Cardiac ventricle fibroblast (primary cell): ENCODE measurements around the gene CEMP1. TPM values are rescaled to one million over a fixed set of nuclear protein-coding genes. Genes with fewer than 3 reads are reported as not detected.

Experiments used
- total RNA-seq: library from RNA; depleted of rRNA; stranded (reverse); fragments of >200 nt; gene quantifications from 2 replicates; pipeline ENCODE4 v1.2.3, GENCODE V29; 2015

The CEMP1 gene
- not detected in 2 replicates for total RNA-seq

GRCh38 chr16:2531371-2531695, at the start of gene CEMP1:
CEMP1 (minus strand) TSS chr16:2531408; CDS start chr16:2531073, 335 bp downstream.

GRCh38 chr16:2537451-2538379, 6.5 kb upstream of the CEMP1 start, which contains the start of gene PDPK1:
PDPK1 (plus strand) TSS chr16:2538021; CDS start chr16:2538113, 92 bp downstream.

GRCh38 chr16:2520097-2520783, 11.0 kb downstream of the CEMP1 start, which contains the start of gene AMDHD2:
AMDHD2 (plus strand) TSS chr16:2520371; CDS start chr16:2520459, 88 bp downstream.

GRCh38 chr16:2513405-2514332, 17.5 kb downstream of the CEMP1 start, which contains the start of gene ATP6V0C:
ATP6V0C (plus strand) TSS chr16:2513952; CDS start chr16:2514104, 152 bp downstream.

Other genes starting within 250 kb of the CEMP1 start
- gene ABCA3, start 190.7 kb downstream of the CEMP1 start, total RNA-seq: 0.68 and 1.1 TPM in 2 replicates
- 3.3 and 3.6 TPM in 2 replicates for gene CCNF, start 102.0 kb downstream of the CEMP1 start, total RNA-seq
- 1.4 and 2.1 TPM in 2 replicates for gene TEDC2, start 71.3 kb downstream of the CEMP1 start, total RNA-seq
- gene NTN3, start 60.1 kb downstream of the CEMP1 start, total RNA-seq: 1.1 TPM in 1 of 2 replicates, not detected in the other
- gene TBC1D24, start 56.3 kb downstream of the CEMP1 start, total RNA-seq: 6.5 and 7.4 TPM in 2 replicates
- gene ATP6V0C, start 17.5 kb downstream of the CEMP1 start, total RNA-seq: 31.5 and 50.9 TPM in 2 replicates
- 21.1 and 34.5 TPM in 2 replicates for gene AMDHD2, start 11.0 kb downstream of the CEMP1 start, total RNA-seq
- gene PDPK1, start 6.6 kb upstream of the CEMP1 start, total RNA-seq: 18.4 and 20.2 TPM in 2 replicates
- 16.0 and 17.8 TPM in 2 replicates for gene KCTD5, start 151.1 kb upstream of the CEMP1 start, total RNA-seq
- 0.05 and 0.12 TPM in 2 replicates for gene PRSS27, start 188.8 kb upstream of the CEMP1 start, total RNA-seq
- 93.7 and 119 TPM in 2 replicates for gene SRRM2, start 221.2 kb upstream of the CEMP1 start, total RNA-seq
- gene ELOB, start 245.9 kb upstream of the CEMP1 start, total RNA-seq: 671 and 1,192 TPM in 2 replicates